Fibroblast of skin of scalp (primary cell): ENCODE measurements around the gene MT2A.

ENCODE experiments used
- DNase-seq: peaks from one replicate; pipeline ENCODE4 v3.0.0-alpha.2; 2013

The MT2A gene

DNA sequence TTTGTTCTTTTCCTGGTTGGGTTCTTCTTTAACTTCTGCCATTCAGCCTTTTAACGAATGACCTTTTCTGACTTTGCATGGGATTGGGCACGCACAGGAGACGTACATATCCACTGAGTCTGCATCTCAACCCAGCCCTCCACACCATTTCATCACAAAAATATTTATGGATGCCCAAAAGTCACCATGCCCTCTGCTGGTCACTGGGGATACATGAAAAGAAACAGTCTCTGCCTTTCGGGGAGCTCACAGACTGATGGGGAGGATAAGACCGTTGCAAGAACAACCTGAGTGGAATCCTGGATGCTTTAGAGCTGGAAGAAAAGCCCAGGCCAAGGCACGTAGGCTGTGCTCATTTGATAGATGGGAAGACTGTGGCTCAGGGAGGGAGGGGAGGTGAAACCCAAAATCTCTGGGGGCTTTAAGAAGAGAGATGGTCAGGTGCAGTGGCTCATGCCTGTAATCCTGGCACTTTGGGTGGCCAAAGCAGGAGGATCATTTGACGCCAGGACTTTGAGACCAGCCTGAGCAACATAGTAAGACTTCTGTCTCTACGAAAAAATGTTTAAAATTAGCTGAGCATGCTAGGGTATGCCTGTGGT, 7.9 kb upstream of the MT2A start:
- DNase-seq, result peak; percentile 66

DNA sequence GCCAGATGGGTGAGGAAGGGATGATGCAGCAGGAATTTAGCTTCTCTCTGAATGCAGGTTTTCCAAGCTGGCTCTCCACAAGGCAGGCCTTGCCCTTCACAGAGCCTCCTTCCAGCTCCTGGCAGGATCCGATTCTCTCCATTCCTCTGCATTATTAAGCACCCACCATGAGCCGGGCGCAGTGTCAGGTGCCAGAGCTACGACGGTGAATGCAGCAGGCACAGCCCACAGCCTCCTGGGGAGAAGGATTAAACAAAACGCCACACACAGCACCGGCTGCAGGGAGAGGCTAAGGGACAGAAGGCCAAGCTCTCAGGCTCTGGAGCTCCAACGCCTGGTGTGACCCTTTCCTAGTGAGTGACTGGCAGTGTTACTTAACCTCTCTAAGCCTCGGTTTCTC, 7.1 kb upstream of the MT2A start:
- DNase-seq, result no peak

DNA sequence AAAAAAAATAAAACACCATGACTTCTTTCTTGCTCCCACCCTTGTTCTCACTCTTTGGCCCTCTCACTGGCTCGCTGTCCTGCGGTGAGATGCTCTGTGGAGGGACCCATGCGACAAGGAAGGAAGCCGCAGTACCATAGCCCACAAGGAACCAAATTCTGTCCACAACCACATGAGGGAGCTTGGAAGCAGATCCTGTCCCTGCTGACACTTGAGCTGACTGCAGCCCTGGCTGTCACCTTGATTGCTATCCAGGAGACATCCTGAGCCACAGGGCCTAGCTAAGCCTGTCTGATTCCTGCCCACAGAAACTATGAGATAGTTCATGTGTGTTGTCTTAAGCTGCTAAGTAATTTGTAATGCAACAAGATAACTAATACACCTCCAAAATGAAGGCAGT, 4.8 kb upstream of the MT2A start:
- peak; percentile 54 for DNase-seq

DNA sequence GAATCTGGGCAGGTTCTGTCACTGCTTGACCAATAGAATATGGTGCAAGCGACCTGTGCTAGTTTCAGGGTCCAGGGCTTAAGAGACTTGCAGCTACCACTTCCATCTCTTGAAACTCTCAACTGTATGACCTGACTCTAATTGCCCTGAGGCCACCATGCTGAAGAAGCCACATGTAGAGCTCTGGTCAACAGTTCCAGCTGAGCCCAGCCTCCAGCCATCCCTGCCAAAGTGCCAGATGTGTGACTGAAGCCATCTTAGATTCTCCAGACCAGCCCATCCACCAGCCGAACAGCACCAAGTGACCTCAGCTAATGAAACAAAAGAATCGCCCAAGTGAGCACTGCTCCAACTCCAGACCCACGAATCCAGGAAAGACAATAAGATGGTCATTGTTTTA, 3.4 kb upstream of the MT2A start:
- DNase-seq, result no peak

DNA sequence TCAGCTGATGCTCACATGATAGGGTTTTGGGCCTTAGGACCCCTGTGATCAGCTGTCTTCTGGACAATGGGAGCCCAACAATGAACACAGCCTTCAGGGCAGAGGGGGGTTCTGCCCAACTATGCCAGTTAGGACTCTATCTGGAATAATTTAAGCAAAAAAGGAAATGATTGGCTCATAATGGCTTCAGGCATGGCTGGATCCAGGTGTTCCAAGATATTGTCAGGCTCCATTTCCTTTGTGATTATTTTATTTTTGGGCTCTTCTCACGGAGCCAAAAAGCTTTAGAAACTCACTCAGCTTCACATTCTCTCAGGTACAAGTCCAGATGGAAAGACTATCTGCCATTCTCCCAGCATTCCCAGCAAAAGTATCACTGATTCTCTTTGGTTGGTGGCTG, 2.9 kb upstream of the MT2A start:
- no peak for DNase-seq

DNA sequence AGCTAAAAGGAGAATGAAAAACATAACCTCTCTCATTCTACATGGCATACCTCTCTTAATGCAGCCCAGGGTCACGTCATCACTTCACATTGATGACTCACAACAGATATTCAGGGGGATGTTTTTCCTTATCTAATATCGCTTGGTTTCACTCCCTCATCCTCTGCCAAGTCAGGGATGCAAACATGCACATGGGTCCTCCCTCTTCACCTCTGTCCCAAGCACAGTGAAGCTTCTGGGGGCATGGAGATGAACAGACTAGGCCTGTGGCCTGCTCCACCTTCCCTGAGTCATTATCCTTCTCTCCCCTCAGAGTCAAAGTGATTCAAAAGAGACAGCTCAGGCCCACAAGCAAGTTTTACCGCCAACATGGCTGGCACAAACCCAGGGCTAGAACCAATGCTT, 2.3 kb upstream of the MT2A start:
- peak; percentile 55 for DNase-seq

DNA sequence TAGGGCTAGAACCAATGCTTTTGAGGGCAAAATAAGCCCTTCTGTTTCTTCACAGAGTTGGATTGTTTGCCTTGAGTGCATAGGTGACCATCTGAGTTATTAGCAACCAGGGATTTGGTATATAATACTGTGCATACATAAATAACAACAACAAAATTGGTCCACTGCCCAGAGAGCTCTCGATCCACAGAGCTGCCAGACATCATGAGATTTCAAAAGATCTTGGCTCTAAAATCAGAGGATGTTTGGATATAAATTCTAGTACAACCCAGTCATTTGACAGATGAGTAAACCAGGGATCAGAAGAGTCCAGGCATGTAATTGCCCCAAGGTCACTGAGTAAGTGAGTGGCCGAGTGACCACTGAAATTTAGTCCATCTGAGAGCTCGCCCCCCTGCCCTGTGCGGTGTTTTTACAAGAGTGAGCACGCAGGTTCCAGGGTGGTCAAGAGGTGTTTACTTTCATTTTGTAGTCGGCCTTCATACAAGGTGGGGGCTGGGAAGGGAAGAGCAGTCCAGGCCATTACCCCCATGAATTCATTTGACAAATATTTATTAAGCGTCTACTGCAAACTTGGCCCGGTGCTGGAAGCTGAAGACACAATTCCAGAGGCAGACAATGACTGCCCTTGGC, 1.8 kb upstream of the MT2A start:
- peak; percentile 31 for DNase-seq

DNA sequence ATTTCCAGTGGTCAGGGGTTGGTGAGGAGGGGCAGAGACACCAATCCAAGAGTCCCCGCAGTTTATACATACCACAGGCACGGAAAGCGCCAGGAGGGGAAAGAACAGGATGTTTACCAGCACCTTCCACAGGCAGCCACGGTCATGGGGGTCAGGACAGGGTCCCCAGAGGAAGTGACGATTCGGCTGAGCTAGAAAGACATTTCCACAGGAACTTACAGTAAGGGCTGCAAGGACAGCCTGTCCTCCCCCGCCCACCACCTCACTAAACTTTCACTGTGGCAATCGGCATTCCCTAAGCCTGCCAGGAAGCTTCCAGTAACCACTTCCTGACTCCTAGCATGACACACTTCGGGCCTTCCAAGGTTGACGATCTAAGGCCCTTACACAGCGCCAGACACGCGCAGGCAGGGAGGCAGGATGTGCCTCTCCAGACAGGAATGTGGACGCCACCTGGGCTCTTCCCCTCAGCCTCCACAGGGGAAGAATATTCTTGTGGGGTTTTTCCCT, 1.2 kb upstream of the MT2A start:
- peak; percentile 94 for DNase-seq

DNA sequence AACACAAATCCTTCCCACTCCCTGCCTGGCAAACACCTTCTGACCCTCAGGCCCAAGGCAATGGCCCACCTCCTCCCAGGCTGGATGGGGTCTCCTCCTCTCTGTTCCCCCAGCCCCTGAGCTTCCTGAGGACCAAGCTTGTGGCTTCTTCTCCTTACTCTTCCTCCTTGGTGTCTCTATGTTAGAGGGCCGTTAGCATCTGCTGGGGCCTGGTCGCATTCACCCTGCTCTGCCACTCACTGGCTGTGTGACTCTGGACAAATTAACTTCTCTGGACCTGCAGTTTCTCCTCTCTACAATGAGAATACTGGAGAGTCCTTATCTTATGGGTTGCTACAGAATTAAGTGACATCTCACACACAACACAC, 725 bp upstream of the MT2A start:
- DNase-seq, result no peak

DNA sequence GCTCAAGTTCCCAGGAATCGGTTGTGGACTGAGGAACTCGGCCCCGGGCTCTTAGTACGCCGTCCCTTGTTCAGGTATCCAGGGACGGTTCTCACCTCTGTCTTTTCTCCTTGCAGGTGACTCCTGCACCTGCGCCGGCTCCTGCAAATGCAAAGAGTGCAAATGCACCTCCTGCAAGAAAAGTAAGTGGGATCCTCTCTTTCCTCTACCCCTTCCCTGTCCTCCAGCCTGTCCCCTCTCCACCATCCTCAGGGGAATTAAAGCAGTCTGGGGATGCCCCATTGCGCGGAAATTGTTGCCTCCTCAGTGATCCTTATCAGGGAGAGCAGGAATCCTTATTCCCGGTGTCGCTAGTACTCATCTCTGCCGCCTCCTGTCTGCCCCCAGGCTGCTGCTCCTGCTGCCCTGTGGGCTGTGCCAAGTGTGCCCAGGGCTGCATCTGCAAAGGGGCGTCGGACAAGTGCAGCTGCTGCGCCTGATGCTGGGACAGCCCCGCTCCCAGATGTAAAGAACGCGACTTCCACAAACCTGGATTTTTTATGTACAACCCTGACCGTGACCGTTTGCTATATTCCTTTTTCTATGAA, 585 bp downstream of the MT2A start:
- no peak for DNase-seq

DNA sequence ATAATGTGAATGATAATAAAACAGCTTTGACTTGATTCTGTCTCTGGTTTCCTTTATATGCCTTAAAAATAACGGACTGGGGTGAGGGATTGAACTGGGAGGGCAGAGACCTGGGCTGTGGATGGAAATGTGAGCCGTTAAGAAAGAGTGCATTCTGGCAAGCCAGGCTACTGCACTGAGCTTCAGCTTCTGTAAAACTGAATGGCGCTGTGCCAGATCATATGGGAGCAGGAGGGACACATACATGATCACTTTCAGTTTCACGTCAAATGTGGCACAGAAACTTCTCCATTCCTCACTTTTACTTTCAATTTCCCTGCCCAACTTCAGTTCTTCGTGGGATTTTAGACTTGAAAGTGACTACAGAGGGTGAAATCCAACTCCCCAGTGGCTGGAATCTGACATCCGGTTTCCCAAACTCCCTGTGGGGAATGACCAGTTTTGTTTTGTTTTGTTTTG, 1.1 kb downstream of the MT2A start:
- DNase-seq, result peak; percentile 89

DNA sequence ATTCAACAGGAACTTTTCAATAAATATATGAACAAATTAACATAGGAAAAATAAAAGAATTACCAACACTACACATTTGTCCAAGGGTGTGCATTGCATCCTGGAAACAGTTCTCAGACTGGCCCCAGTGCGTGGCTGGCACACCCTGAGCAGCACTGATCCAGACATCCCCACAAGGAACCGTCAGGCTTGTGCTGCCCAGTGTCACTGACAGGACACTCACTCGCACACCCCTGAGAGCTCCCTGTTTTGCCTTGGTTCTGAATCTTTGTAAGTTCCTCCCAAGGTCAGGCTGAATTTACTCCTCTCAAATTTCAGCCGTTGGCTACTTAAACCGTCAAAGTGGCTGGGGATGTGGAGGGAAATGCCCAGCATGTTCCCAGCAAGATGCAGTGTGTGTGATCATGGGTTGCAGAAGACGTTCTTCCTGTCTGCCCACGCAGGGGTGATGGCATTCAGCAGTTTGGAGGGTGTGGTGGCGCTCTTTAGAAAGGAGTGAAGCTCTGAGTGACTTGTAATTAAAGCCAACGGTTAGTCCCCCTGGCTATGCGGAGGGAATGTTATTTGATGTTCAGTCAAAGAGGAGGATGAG, 1.7 kb downstream of the MT2A start:
- peak; percentile 63 for DNase-seq

DNA sequence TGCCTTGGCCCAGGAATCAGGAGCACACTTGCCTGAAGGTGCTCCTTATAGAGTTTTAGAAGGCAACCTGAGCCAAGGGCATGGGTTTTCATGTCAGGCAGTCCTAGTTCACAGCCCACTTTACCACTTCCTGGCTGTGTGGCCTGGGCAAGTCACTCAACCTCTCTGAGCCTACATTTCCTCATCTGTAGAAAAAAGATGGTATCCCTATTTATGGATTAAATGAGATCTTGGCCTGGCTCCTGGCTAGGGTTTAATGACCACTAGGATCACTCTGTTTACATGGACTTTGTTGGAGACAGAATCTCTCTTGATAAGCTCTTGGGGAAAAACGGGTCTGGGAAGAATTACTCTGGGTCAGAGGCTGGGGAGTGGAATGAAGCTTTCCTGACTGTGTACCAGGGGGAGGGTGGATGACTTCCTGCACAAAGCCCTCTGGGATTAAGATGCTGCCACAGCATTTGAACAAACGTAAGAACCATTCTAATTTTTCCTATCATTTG, 2.3 kb downstream of the MT2A start:
- DNase-seq, result peak; percentile 23

DNA sequence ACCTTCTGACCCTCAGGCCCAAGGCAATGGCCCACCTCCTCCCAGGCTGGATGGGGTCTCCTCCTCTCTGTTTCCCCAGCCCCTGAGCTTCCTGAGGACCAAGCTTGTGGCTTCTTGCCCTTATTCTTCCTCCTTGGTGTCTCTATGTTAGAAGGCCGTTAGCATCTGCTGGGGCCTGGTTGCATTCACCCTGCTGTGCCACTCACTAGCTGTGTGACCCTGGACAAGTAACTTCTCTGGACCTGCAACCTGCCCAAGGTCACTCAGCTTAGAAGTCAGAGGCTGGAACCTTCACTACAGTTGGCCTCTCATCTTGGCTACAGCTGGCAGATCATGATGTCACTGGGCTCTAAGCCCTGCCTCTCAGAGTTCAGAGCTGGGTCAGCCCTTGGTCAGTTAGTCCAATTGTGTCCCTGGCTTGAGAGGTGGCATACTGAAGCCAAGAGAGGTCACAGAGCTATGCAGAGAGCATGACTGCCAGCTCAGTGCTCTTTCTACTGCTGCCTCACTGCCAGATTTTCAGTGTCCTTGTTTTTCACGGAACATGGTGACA, 3.0 kb downstream of the MT2A start:
- DNase-seq, result no peak

DNA sequence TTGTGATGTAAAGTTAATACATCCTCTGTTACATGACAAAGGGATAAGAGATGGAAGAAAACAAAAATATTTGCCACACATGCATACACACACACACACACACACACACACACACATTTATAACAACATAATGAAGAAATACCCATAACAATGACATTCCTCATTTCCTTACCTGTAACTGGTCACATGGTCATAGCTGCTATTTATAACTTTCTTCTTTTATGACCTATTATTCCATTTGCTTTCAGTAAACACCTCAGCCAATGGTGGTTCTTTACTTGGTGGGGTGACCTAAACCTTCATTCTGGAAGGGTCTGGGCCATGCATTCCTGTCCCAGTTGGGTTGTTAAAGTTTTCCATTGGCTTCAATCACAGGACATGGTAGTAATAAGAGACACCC, 5.3 kb downstream of the MT2A start:
- DNase-seq, result no peak

DNA sequence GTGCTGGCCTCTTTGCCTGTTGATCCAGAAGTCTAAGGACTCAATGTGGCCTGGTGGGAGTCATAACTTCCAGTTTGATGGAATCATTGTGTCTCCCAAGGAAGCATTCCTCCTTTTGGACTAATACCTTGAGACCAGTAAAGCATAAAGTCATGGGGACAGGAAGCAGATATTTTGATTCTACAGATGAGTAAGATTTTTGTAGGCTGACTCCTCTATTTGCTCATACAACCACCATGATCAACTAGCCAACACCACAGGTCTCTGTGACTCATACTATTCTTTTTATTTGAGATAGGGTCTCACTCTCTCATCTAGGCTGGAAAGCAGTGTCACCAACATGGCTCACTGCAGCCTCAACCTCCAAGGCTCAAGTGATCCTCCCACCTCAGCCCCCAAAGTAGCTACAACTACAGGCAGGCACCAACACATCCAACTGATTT, 6.2 kb downstream of the MT2A start:
- DNase-seq, result peak; percentile 75

DNA sequence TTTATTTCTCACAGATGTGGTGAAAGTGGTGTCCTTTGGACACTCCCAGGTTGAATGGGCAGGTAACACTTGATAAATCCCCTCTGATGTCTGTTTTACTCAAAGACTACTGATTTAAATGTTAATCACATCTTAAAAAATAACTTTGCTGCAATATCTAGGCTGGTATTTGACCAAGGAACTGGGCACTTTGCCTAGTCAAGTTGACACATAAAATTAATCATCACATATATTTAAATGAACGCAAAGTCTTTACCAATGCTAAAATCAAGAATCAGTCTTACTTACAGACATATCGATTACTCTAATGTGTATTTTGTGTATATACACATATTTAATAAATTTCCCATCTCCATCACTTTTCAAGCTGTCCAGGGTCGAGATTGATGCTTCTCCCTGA, 7.0 kb downstream of the MT2A start:
- peak; percentile 54 for DNase-seq

DNA sequence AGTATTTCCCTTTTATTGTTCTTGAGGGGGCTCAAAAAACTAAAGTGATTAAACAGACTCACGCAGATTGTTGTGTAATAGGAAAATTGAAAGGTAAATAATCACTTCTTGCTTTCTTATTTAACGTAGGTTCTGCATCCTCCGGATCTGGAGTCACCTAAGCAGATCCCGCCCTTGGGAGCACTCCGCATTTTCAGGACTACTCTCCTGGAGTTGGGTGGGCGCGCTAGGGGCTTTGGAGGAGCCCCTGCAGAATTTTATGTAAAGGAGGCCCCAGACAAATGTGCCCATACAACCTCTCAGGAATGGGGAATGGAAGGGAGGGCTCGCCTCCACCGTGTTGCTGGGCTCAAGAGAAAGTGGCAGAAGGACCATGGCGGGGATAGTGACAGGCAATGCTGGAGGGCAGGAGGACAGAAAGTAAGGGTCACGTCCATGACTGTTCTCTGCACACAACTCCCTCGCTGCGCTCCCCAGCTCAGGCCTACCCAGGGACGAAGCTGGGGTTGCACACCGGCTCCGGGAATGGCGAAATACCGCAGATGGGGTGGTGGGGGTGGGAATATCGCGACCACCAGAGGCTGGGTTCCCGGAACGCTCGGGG, 8.3 kb downstream of the MT2A start:
- DNase-seq, result no peak

DNA sequence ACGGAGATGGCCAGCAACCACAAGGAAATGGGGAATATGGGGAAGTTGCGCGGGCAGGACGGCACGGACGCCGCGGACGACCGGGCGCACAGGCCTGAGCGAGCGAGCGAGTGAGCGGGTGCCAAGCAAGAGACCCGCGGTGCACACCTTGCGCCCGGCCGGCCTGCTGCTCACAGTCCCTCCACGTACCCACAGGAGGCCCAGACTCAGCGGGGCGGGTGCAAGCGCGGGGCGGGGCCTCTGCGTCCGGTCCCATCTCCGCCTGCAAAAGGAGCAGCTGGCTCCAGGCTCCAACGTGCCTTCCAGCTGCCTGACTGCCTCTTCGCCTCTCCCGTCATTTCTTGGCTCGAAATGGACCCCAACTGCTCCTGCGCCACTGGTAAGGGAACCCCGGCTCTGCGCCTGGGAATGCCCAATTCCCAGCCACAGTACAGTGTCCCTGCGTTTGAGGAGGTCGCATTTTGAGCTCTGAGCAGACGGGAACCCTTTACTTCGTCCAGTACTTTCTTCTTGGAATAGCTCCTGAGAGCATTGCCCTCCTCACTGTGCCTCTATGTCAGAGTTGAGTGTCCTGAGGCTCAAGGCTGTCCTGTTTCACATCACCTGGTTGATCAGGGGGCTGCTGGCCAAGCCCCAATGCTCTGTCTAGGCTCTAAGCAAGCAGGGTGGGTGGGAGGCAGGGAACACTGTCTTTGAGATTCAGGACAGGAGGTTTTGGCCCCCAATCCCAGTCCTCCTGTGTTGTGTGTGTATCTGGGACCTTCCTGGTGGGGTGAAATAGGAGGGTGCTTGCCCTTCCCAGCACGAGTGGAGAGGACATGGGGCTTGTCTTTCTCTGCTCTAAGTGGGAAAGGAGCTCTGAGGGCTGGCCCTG, 9.1 kb downstream of the MT2A start:
- peak; percentile 40 for DNase-seq

DNA sequence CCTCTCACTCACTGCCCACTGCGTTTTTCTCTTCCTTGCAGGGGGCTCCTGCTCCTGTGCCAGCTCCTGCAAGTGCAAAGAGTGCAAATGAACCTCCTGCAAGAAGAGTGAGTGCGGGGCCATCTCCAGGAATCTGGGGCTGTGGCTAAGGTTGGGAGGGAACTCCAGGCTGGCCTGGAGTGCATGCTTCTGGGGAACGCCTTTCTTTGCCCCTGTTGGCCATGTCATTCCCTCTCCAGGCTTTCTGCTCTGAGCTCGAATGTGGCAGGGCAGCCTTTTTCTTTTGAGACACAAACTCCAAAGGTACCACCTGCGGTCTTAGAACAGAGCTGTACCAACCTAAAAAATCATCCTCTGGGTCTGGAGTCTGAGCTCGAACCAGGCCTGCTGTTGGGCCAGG, 9.8 kb downstream of the MT2A start:
- DNase-seq, result no peak

DNA sequence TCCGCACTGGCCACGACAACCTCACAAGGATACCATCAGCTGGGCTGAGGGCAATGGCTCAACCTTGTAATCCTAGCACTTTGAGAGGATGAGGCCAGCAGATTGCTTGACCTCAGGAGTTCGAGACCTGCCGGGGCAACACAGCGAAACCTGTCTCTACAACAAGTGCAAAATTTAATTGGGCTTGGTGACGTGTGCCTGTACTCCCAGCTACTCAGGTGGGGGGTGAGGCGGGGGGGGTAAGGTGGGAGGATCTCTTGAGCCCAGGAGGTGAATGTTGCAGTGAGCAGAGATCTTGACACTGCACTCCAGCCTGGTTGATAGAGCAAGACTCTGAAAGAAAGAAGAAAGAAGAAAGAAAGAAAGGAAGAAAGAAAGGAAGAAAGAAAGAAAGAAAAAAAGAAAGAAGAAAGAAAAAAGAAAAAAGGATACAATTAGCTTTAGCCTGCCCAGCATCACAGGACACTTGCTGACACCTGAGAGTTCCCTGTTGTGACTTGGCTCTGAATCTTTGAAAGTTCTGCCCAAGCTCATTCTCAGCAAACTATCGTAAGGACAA, 12.0 kb downstream of the MT2A start:
- no peak for DNase-seq
